ENCODE measurements around the gene CUL3.
"Not testable (repeated sequence)": the region's sequence is repeated elsewhere in the genome, so short reads cannot be mapped to it uniquely, and the experiment has no call there.

Gene CUL3

GRCh38 chr2:224532931-224533330, 52.2 kb downstream of the CUL3 start:
- no peak for DNase-seq

GRCh38 chr2:224532441-224532840, 52.7 kb downstream of the CUL3 start:
- DNase-seq = no peak

GRCh38 chr2:224528171-224528570, 57.0 kb downstream of the CUL3 start:
- DNase-seq = no peak

- DNase-seq = no peak
These were observed 59.4 kb downstream of the CUL3 start for GRCh38 chr2:224525774-224526173.

- no peak for DNase-seq
These were observed 60.5 kb downstream of the CUL3 start for GRCh38 chr2:224524657-224525056.

- no peak for DNase-seq
These were observed 61.3 kb downstream of the CUL3 start for GRCh38 chr2:224523626-224524577.

GRCh38 chr2:224522483-224522882, 62.7 kb downstream of the CUL3 start:
- DNase-seq = not testable (repeated sequence)

GRCh38 chr2:224520064-224520463, 65.1 kb downstream of the CUL3 start:
- peak; percentile 20 to 44 for DNase-seq

- DNase-seq = no peak
These were observed 66.2 kb downstream of the CUL3 start for GRCh38 chr2:224518806-224519580.

- DNase-seq = no peak
These were observed 67.2 kb downstream of the CUL3 start for GRCh38 chr2:224517963-224518362.

- not testable (repeated sequence) for DNase-seq
These were observed 68.8 kb downstream of the CUL3 start for GRCh38 chr2:224516393-224516792.

GRCh38 chr2:224513991-224514390, 71.2 kb downstream of the CUL3 start:
- DNase-seq = no peak

GRCh38 chr2:224507789-224508188, 77.4 kb downstream of the CUL3 start:
- DNase-seq = no peak

- no peak for DNase-seq
These were observed 78.7 kb downstream of the CUL3 start for GRCh38 chr2:224506494-224506893.

GRCh38 chr2:224498991-224499390, 86.2 kb downstream of the CUL3 start:
- DNase-seq = no peak

- no peak for DNase-seq
These were observed 92.6 kb downstream of the CUL3 start for GRCh38 chr2:224492531-224492930.

- not testable (repeated sequence) for DNase-seq
These were observed 97.2 kb downstream of the CUL3 start for GRCh38 chr2:224487940-224488339.

- not testable (repeated sequence) for DNase-seq
These were observed 99.8 kb downstream of the CUL3 start for GRCh38 chr2:224485081-224486014.

GRCh38 chr2:224479826-224480225, 105.3 kb downstream of the CUL3 start:
- DNase-seq = no peak

GRCh38 chr2:224472827-224473226, 112.3 kb downstream of the CUL3 start:
- DNase-seq = no peak

GRCh38 chr2:224472137-224472536, 113.0 kb downstream of the CUL3 start:
- no peak for DNase-seq

- DNase-seq = no peak
These were observed 115.7 kb downstream of the CUL3 start for GRCh38 chr2:224469374-224469964.
